IMR-90 (cell line): Measurements from ENCODE around the gene GABRD. TPM values are rescaled to one million over a fixed set of nuclear protein-coding genes. Genes with fewer than 3 reads are reported as not detected.

Experiments used
- ATAC-seq: fragments of 200-7000 bp; cut with Tn5 transposase; 2 replicates; pipeline ENCODE4 v1.9.1; 2020; ENCODE audit warnings: low read depth, mild to moderate bottlenecking, moderate library complexity
- BruUV-seq: library from RNA; stranded (reverse); fragments of 400-500 nt; replicated peaks from 2 replicates; lab custom pipeline; 2021; lab: Mats Ljungman, UMichigan
- CTCF ChIA-PET: fragments of 300-600 bp; formaldehyde crosslinking; extraction: SDS; loops from one replicate; lab custom pipeline; 2021; ENCODE audit warnings: antibody characterized with exemption; lab: Yijun Ruan, JAX
- POLR2A ChIA-PET: fragments of 300-600 bp; sonication (Branson Sonifier 250); formaldehyde crosslinking; loops from one replicate; lab custom pipeline; 2022; ENCODE audit warnings: antibody characterized with exemption; ENCODE audit not compliant: unreplicated experiment; lab: Charles Lee
- DNase-seq: peaks from one replicate; pipeline ENCODE4 v3.0.0; 2013
- H2AFZ ChIP-seq: replicated peaks from 2 replicates; pipeline ENCODE3; 2013; ENCODE audit warnings: low read length, mild to moderate bottlenecking; ENCODE audit not compliant: poor library complexity
- H2AK5ac ChIP-seq: 2 replicates; pipeline ENCODE4 v1.6.1; 2013; ENCODE audit warnings: low read depth, low read length, inconsistent platforms
- H2AK9ac ChIP-seq: replicated peaks from 2 replicates; pipeline ENCODE3; 2013; ENCODE audit warnings: mild to moderate bottlenecking, low read depth, low read length, moderate library complexity; ENCODE audit not compliant: poor library complexity
- H2BK120ac ChIP-seq: 2 replicates; pipeline ENCODE4 v1.6.1; 2013; ENCODE audit warnings: low read depth, low read length, inconsistent platforms
- H2BK15ac ChIP-seq: 3 replicates; pipeline ENCODE4 v1.6.1; 2013; ENCODE audit warnings: low read depth, low read length, inconsistent platforms
- H2BK20ac ChIP-seq: 2 replicates; pipeline ENCODE4 v1.6.1; 2013; ENCODE audit warnings: low read depth, mild to moderate bottlenecking, inconsistent platforms, low read length, moderate library complexity
- H2BK5ac ChIP-seq: 2 replicates; pipeline ENCODE4 v1.6.1; 2013; ENCODE audit warnings: mild to moderate bottlenecking, low read depth, low read length, inconsistent platforms; ENCODE audit not compliant: poor library complexity, severe bottlenecking
- H3K14ac ChIP-seq: replicated peaks from 2 replicates; pipeline ENCODE4 v1.6.1; 2013; ENCODE audit warnings: low read depth, low read length, inconsistent platforms
- H3K18ac ChIP-seq: 2 replicates; pipeline ENCODE4 v1.6.1; 2013; ENCODE audit warnings: low read depth, low read length, control low read depth
- H3K23ac ChIP-seq: 2 replicates; pipeline ENCODE4 v1.6.1; 2013; ENCODE audit warnings: low read depth, low read length, inconsistent platforms
- H3K27ac ChIP-seq: 2 replicates; pipeline ENCODE4 v1.5.1; 2013; ENCODE audit warnings: mild to moderate bottlenecking, control low read depth, low read length; ENCODE audit not compliant: insufficient read depth
- H3K27me3 ChIP-seq: 2 replicates; pipeline ENCODE4 v1.6.1; 2013; ENCODE audit warnings: low read length; ENCODE audit not compliant: control insufficient read depth, insufficient read depth
- H3K36me3 ChIP-seq: 2 replicates; pipeline ENCODE4 v1.6.1; 2013; ENCODE audit warnings: low read length, mixed read lengths; ENCODE audit not compliant: control insufficient read depth, insufficient read depth
- H3K4ac ChIP-seq: 2 replicates; pipeline ENCODE4 v1.6.1; 2013; ENCODE audit warnings: low read depth, low read length, inconsistent platforms
- H3K4me1 ChIP-seq: 2 replicates; pipeline ENCODE4 v1.6.1; 2013; ENCODE audit warnings: low read length, mixed read lengths; ENCODE audit not compliant: control insufficient read depth, insufficient read depth
- H3K4me2 ChIP-seq: 2 replicates; pipeline ENCODE4 v1.6.1; 2013; ENCODE audit warnings: low read depth, mild to moderate bottlenecking, control low read depth, low read length, moderate library complexity
- H3K4me3 ChIP-seq: 2 replicates; pipeline ENCODE4 v1.5.1; 2013; ENCODE audit warnings: low read depth, mild to moderate bottlenecking, control low read depth, low read length, moderate library complexity; ENCODE audit not compliant: insufficient read depth
- H3K56ac ChIP-seq: 2 replicates; pipeline ENCODE4 v1.6.1; 2013; ENCODE audit warnings: low read length, inconsistent platforms; ENCODE audit not compliant: insufficient read depth; ENCODE audit errors: extremely low read depth
- H3K79me1 ChIP-seq, 2 experiments: 2 replicates each; pipeline ENCODE4 v1.6.1; 2013; ENCODE audit warnings: low read length in 2 of 2, inconsistent platforms in 1 of 2, low read depth in 1 of 2
- H3K9ac ChIP-seq: 2 replicates; pipeline ENCODE4 v1.6.1; 2013; ENCODE audit warnings: low read depth, low read length, control low read depth
- H3K9me1 ChIP-seq: 2 replicates; pipeline ENCODE4 v1.6.1; 2013; ENCODE audit warnings: low read length, inconsistent platforms; ENCODE audit not compliant: insufficient read depth
- H3K9me3 ChIP-seq: 2 replicates; pipeline ENCODE4 v1.6.1; 2013; ENCODE audit warnings: low read length; ENCODE audit not compliant: control insufficient read depth, insufficient read depth
- H4K20me1 ChIP-seq: 2 replicates; pipeline ENCODE4 v1.6.1; 2013; ENCODE audit warnings: low read length, inconsistent platforms; ENCODE audit not compliant: insufficient read depth
- H4K5ac ChIP-seq: 2 replicates; pipeline ENCODE4 v1.6.1; 2013; ENCODE audit warnings: mild to moderate bottlenecking, low read depth, low read length, control low read depth
- H4K8ac ChIP-seq, 2 experiments: 2 replicates each; pipeline ENCODE4 v1.6.1; 2013; ENCODE audit warnings: low read depth in 2 of 2, low read length in 2 of 2, control low read depth in 1 of 2, inconsistent platforms in 1 of 2
- H4K91ac ChIP-seq: 2 replicates; pipeline ENCODE4 v1.6.1; 2013; ENCODE audit warnings: low read depth, low read length, inconsistent platforms; ENCODE audit not compliant: insufficient read depth
- CHD1 ChIP-seq: IDR thresholded peaks from 2 replicates; pipeline ENCODE4 v1.6.1; 2012; ENCODE audit warnings: low read depth, low read length, improper control_type of control experiment
- WGBS, 2 experiments: methylation state at CpG; one replicate each; pipeline versions ENCODE4 v1.1.5 to v1.1.7; 2013; ENCODE audit warnings: missing lambda C conversion rate in 2 of 2; ENCODE audit not compliant: insufficient read length in 1 of 2; ENCODE audit errors: extremely low coverage in 2 of 2; 5-methylcytosine and 5-hydroxymethylcytosine counted together
- dilution Hi-C: fragments of 300-500 bp; cut with HindIII; formaldehyde crosslinking; loops from one replicate; pipeline ENCODE4 v1.14.3; 2018; ENCODE audit warnings: low sequenced_read_pairs; ENCODE audit not compliant: unreplicated experiment
- in situ Hi-C: fragments of 300-500 bp; cut with MboI; formaldehyde crosslinking; loops from 3 replicates; pipeline ENCODE4 v1.14.3; 2019; ENCODE audit warnings: low sequenced_read_pairs, inconsistent platforms, mixed read lengths
- intact Hi-C: fragments of 100-400 bp; cut with micrococcal nuclease; formaldehyde crosslinking; loops from 2 replicates; pipeline ENCODE4 v1.10.0; 2022
- polyA plus RNA-seq, 3 experiments: library from polyadenylated mRNA; depleted of rRNA; stranded (reverse); fragments of >200 nt; gene quantifications; 2 replicates each; pipeline ENCODE4 v1.2.3, GENCODE V29; 2012; ENCODE audit warnings: low replicate concordance in 1 of 3
- total RNA-seq: library from RNA; depleted of rRNA; stranded (reverse); fragments of >200 nt; gene quantifications from 2 replicates; pipeline ENCODE4 v1.2.3, GENCODE V29; 2012

GABRD gene
- total and polyA plus RNA-seq, 2 of the 4 experiments (the other 2 are of a cell fraction), result not detected

DNA sequence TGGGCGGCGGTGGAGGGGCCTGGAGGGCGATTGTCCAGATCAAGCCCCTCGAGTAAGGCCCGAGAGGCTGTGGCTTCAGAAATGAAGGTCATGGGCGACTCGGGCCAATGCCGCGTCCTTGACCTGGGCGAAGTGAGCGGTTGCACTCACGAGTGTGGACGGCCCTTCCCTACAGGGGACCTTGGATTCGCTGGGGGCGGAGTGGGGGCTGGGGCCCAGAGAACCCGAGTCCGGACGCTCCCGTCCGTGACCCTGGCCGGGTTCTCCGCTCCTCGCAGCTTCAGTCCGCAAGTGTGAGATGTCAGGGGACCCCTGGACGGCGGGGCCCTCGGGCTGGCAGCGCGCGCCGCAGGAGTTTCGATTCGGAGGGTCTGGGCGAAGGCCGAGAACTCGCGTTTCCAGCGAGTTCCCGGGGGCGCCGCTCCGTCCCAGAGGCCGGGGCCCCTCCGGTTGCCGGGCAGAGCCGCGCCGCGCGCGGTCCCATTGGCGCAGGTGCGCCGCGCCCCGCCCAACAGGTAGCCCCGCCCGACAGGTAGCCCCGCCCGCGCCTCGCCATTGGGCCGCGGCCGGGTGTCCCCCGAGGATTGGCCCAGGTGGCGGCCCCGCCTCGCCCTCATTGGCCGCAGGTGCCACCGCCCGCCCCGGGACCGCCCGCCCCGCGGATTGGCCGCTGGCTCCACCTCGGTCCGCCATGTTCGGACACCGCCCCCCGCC is 30.7 kb downstream of the GABRD start, which contains the start of gene PRKCZ:
TSS of gene PRKCZ (plus strand) at position 694 of the 714 bp plus-strand sequence. CDS start 220 bp downstream, outside the sequence.
- no peak within 1 kb of the TSS for H3K9ac ChIP-seq
- dilution Hi-C loops (no loop called here), in situ Hi-C loops (loop anchor here (10.0 kb wide), 1 partner anchor 95 kb away; no protein-coding TSS in a partner anchor), intact Hi-C loops (loop anchor here (5.0 kb wide), 1 partner anchor 88 kb away; no protein-coding TSS in a partner anchor)
- H3K79me1 ChIP-seq, result no peaks in the 10 kb centered on the region
- DNase-seq (no peak), ATAC-seq (no peak)
- no peak within 1 kb of the TSS for H3K4ac ChIP-seq
- no peak within 1 kb of the TSS for H2BK120ac ChIP-seq
- no peak within 1 kb of the TSS for H2AK9ac ChIP-seq
- BruUV-seq, result no TSS peak
- no peak within 1 kb of the TSS for H3K56ac ChIP-seq
- no peak within 1 kb of the TSS for H3K23ac ChIP-seq
- H2BK15ac ChIP-seq, result no peak within 1 kb of the TSS
- no peak within 1 kb of the TSS for H2AK5ac ChIP-seq
- H2BK20ac ChIP-seq, result no peak within 1 kb of the TSS
- H3K4me3 ChIP-seq, result peak within 1 kb of the TSS; percentile 20; the same call in 1 of the 2 replicates
- peaks cover 63% of the 10 kb centered on the region for H3K27me3 ChIP-seq
- H2BK5ac ChIP-seq, result no peak within 1 kb of the TSS
- no peak within 1 kb of the TSS for H3K18ac ChIP-seq
- no peaks in the 10 kb centered on the region for H3K9me1 ChIP-seq
- H2AFZ ChIP-seq, result peak within 1 kb of the TSS; percentile 63
- WGBS, 2 experiments, result 5% methylated on average over 40 of the region's 83 CpGs; no CpG with 5 or more reads in 1 of the 2 experiments
- no peak for TF ChIP-seq CHD1
- H3K4me2 ChIP-seq, result no peak within 1 kb of the TSS
- H4K91ac ChIP-seq, result no peak within 1 kb of the TSS
- no peak within 1 kb of the TSS for H3K27ac ChIP-seq
- ChIA-PET POLR2A (no interaction called here), CTCF (no interaction called here)
- H4K20me1 ChIP-seq, result no peaks in the 10 kb centered on the region; the same call in 1 of the 2 replicates
- H3K9me3 ChIP-seq, result no peaks in the 10 kb centered on the region; the same call in 1 of the 2 replicates
- H3K4me1 ChIP-seq, result peaks cover 2% of the 10 kb centered on the region; the same call in 1 of the 2 replicates
- no peak within 1 kb of the TSS for H4K5ac ChIP-seq
- no peak within 1 kb of the TSS for H4K8ac ChIP-seq
- no peak within 1 kb of the TSS for H3K14ac ChIP-seq
- no peaks in the 10 kb centered on the region for H3K36me3 ChIP-seq
